HG03159 (cell line): ENCODE results near the gene MAN1C1.

ENCODE experiments used
- ATAC-seq: cut with Tn5 transposase; IDR thresholded peaks from one replicate; pipeline ENCODE4 v1.9.1; 2021; ENCODE audit warnings: mild to moderate bottlenecking, moderate library complexity; ENCODE audit not compliant: unreplicated experiment

MAN1C1 gene

DNA sequence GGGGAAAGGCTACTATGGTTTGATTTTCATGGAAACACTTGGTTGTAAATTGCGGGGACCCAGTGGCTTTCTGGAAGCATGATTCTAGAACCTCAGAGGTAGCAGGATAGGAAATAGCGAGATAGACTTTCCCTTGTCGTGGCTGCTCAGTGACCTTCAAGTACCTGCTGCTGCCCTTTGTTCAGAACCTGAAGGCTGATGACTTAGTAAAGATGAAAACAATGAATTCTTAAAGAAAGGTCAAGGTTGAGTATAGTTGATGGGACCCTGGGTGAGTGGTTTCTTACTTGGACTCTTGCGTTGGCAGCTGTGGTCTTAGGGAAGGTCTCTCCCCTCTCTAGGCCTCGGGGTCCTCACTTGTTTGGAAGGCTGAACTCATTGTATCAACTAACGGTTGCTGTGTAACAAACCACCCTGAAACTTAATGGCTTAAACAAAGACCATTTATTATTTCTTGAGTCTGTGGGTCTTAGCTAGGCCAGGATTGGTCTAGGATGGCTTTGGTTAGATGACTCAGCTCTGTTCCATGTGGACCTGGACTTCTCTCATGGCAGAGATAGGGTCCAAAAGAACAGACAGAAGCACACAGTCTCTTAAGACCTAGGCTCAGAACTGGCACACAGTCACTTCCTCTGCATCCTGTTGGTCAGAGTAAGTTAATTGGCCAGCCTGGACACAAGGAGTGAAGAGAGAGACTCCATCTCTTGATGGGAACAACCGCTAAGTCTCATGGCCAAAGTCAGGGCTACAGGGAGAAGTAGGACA is 94.2 kb downstream of the MAN1C1 start:
- no peak for ATAC-seq

GRCh38 chr1:25711555-25712298 is 95.1 kb downstream of the MAN1C1 start:
- no peak for ATAC-seq

DNA sequence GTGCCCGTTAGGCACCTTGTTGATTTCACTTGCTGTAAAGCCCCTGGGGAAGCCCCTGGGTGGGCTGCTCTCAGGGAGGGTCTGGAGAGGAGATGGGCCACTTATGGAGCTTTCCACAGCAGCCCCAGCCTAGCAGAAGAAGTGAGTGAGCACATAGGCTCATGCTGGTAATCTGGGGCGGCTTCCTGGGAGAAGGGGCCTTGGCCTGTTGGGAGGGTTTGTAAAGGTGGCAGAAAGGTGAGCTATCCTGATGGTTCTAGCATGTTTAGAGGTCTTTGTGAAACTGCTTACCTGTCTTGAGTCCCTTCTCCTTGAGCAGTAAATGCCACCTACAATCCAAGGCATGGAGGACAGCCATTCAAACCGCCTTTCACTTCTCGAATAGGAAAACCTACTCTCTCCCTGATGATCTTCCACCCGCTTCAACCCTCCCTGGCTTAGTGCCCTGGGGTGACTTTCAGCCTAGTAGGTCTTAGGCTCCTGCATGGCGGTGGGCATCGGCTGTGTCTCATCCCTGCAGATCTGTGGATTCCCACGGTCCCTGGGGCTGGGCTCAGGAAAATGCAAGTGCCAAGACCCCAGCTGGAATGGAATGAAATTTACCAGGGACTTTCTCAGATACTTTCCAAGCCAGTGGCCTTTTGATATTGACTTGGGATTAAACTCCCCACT is 95.8 kb downstream of the MAN1C1 start:
- no peak for ATAC-seq

DNA sequence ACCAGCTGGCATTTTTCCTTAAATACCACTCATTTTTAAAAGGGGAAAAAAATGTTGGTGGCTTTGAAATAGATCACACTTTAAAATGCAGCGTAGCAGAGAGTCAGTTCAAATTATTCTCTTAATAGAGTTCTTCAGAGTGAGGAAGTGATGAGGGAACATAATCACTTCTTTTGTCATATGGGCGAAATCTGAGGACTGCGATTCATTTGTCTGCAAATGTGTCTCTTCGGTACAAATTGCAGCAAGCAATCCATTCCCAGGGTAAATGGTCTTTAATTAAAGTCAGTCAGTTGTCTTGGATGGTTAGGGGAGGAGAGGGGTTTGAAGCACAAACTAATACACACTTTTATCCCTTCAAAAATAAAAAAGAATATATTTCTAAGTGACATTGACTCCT is 97.4 kb downstream of the MAN1C1 start:
- ATAC-seq = no peak

DNA sequence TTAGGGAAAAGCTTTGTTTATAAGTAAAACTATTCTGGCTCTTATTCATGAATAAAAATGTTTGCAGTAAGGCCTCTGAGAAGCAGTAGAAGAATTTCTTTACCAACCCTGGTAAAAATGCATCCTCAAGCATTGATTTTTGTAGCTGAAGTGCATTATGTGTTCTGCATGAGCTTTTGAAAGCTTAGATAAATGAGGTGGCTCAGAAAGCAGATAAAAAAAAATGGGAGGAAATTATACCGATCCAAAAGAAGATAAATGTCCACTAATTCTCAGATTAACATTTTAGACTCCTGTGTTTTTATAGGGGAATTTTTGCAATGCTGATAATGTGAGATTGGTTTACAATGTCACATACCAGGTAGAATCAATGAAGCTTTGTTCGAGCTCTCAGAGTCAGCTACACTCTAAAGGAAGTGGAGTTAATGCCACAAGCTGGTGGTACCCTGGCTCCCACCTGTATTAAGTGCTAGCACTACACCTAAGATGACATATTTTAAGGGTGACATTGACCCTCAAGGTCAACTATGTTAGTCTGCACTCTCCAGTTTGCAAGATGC is 97.9 kb downstream of the MAN1C1 start:
- ATAC-seq = no peak

DNA sequence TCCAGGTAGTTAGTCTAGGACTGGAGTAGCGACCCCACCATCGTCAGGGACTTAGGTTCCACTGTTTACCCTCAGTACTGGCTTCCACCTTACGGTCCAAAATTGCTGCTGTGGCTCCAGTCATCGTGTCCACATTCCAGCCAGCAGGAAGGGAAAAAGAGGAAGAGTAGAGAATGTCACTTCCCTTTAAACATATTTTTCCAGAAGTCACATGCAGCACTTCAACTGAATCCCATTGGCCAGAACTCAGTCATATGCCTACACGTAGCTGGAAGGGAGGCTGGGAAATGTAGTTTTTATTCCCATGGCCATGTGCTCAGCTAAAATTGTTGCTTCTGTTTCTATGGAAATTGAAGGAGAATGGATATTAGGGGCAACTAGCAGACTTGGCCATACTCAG is 99.3 kb downstream of the MAN1C1 start:
- ATAC-seq = no peak

- ATAC-seq = no peak
These were observed 99.7 kb downstream of the MAN1C1 start for GRCh38 chr1:25716320-25716719.

- no peak for ATAC-seq
These were observed 102.1 kb downstream of the MAN1C1 start for GRCh38 chr1:25718732-25719131.

GRCh38 chr1:25720624-25721023 is 104.0 kb downstream of the MAN1C1 start:
- no peak for ATAC-seq

- no peak for ATAC-seq
These were observed 106.8 kb downstream of the MAN1C1 start for GRCh38 chr1:25723250-25723880.

GRCh38 chr1:25724201-25724600 is 107.6 kb downstream of the MAN1C1 start:
- ATAC-seq = no peak

DNA sequence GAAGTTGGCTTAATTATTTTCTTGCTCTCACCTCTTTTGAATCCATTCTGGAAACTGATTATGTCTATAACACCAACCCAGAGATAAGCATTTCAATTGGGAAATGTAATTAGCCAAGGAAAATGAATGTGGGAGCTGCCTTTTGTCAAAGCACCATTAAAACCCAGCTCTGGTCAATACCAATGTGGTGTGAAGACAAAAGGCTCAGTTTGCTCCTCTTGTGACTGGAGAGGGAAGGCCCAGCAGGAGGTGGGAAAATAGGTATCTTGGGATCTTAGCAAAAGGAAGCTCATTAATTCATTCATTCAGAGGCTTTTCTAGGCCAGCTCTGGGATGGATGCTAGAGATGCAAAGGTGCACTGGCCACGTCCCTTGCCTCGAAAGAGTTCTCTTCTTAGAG is 108.4 kb downstream of the MAN1C1 start:
- no peak for ATAC-seq

- no peak for ATAC-seq
These were observed 108.9 kb downstream of the MAN1C1 start for GRCh38 chr1:25725482-25725881.

DNA sequence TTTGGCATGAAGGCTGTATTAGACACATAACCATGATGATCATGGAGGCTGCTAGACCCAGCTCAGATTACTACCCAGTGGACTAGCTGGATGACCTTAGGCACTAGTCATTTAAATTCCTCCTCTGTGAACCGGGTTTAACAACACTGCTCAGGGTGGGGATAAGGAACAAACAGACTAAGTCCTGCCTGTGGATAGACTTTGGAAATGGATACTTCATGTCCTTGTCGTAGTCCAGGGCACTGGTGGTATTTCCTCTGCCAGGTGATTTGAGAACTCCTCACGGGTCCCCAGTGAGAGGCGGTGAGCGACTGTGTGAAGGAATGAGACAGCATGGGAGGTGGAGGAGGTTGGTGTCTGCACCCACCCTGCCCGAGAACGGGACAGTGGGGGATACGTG is 110.5 kb downstream of the MAN1C1 start:
- ATAC-seq = no peak

- ATAC-seq = no peak
These were observed 111.2 kb downstream of the MAN1C1 start for GRCh38 chr1:25727635-25728286.

GRCh38 chr1:25728301-25728935 is 111.8 kb downstream of the MAN1C1 start:
- no peak for ATAC-seq

- no peak for ATAC-seq
These were observed 112.5 kb downstream of the MAN1C1 start for GRCh38 chr1:25729045-25729444.

DNA sequence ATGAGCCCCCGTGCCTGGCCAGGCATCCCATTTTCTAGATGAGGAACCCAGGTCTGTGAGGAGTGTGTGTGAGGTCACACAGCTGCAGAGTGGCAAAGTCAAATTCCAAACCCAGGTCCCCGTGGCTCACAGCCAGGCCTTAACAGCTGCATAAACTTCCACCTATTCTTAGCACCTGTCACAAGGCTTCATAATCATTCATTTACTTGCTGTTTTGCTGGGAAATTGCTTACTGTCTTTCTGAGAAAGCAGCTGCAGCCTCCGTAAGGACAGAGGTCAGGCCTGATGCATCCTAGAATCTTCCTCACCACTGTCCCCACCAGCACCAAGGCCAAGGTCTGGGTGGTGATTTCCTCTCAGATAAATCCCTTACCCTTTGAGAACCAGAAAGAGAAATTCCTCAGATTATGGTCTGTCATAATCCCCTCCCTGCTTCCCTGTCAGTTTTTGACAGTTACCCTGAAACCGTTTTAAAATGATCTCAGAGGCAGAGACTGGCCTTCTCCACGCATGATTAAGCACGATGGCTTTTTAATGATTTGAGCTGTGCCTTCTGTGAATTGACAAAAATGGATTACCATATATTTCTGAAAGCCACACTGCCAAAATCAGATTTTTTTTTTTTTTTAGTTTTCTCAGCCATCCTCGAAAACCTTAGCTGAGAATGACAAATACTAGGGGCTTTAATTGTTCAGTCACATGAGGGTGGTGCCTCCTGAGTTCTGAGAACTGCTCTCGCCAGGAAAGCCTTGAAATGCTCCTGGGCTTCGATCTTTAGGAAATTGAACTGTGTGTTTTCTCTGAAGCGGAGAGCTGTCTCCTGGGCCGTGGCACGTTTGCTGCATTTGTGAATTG is 113.4 kb downstream of the MAN1C1 start:
- no peak for ATAC-seq

DNA sequence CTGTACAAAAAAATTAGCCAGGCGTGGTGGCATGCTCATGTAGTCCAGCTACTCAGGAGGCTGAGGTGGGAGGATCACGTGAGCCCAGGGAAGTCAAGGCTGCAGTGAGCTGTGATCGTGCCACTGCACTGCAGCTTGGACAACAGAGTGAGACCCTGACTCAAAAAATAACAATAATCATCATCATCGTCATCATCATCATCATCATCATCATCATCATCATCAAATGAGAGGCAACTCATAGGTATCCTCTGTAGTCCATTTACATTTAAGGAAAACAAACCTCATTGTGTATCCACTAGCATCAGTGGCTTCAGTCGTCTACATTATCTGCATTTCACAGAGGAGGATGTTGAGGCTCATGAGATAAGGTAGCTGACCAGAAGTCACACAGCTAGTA is 114.6 kb downstream of the MAN1C1 start:
- ATAC-seq = no peak
